ENCODE results near the gene RASA3.

Gene RASA3

DNA sequence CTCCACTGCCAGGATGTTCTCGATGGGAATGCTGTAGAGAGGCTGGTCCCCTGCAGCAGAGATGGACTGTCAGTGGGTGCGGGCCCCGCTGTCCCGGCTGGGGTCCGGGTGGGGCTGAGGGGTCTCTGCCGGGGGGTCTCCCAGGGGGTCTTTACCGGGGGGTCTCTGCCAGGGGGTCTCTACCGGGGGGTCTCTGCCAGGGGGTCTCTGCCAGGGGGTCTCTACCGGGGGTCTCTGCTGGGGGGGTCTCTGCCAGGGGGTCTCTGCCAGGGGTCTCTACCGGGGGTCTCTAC lies 132.9 kb downstream of the RASA3 start:
- TF ChIP-seq, protein P1, sequence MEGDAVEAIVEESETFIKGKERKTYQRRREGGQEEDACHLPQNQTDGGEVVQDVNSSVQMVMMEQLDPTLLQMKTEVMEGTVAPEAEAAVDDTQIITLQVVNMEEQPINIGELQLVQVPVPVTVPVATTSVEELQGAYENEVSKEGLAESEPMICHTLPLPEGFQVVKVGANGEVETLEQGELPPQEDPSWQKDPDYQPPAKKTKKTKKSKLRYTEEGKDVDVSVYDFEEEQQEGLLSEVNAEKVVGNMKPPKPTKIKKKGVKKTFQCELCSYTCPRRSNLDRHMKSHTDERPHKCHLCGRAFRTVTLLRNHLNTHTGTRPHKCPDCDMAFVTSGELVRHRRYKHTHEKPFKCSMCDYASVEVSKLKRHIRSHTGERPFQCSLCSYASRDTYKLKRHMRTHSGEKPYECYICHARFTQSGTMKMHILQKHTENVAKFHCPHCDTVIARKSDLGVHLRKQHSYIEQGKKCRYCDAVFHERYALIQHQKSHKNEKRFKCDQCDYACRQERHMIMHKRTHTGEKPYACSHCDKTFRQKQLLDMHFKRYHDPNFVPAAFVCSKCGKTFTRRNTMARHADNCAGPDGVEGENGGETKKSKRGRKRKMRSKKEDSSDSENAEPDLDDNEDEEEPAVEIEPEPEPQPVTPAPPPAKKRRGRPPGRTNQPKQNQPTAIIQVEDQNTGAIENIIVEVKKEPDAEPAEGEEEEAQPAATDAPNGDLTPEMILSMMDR (IDR thresholded peaks at IDR 0.05; ENCODE audit: low read length, missing control alignments), result no peak
- no peak for DNase-seq (ENCODE audit: low read depth)
- H3K4me3 ChIP-seq (replicated peaks; ENCODE audit: low read depth, low read length), result no peak overlapping the region

DNA sequence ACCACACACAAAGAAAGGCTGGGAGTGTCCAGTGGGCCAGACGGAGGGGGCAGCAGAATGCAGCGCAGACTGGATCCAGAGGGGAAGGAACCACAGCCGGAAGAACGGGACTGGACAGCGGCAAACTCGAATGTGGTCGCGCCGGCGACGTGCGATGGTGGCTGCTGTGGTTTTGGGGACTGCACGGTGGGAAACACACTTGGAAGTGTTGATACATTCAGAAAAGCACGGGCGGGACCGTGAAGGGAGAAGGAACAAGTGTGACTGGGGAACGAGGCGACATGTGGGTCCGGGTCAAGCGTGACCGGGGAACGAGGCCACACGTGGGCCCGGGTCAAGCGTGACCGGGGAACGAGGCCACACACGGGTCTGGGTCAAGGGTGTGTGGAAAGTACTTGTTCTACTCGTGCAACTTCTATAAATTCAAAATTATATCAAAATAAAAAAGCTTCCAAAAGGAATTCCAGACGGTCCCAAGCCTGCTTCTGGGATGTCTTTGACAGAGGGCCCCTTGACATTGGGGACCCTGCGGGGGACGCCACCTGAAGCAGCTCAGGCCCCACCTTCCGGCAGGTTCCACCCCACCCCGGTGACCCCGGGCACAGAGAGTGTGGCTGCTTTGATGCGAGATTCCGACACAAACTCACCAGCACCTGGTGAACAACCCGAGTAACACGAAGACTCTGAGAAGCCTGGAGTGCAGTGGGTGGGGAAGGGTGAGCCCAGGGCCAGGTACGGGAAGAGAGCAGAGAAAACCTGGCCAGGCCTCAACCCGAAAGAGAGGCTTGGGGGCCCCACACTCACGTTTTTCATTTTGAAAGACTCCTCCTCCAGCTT lies 133.4 kb downstream of the RASA3 start:
- TF ChIP-seq, protein P1 (IDR thresholded peaks at IDR 0.05; ENCODE audit: low read length, missing control alignments), result no peak
- H3K4me3 ChIP-seq (replicated peaks; ENCODE audit: low read depth, low read length), result no peak overlapping the region
- no peak for DNase-seq (ENCODE audit: low read depth)

GRCh38 chr13:113997845-113998751 lies 134.3 kb downstream of the RASA3 start:
- peak; percentile 50 for DNase-seq (ENCODE audit: low read depth)
- TF ChIP-seq, protein P1 (IDR thresholded peaks at IDR 0.05; ENCODE audit: low read length, missing control alignments), result no peak
- H3K4me3 ChIP-seq (replicated peaks; ENCODE audit: low read depth, low read length), result no peak overlapping the region

DNA sequence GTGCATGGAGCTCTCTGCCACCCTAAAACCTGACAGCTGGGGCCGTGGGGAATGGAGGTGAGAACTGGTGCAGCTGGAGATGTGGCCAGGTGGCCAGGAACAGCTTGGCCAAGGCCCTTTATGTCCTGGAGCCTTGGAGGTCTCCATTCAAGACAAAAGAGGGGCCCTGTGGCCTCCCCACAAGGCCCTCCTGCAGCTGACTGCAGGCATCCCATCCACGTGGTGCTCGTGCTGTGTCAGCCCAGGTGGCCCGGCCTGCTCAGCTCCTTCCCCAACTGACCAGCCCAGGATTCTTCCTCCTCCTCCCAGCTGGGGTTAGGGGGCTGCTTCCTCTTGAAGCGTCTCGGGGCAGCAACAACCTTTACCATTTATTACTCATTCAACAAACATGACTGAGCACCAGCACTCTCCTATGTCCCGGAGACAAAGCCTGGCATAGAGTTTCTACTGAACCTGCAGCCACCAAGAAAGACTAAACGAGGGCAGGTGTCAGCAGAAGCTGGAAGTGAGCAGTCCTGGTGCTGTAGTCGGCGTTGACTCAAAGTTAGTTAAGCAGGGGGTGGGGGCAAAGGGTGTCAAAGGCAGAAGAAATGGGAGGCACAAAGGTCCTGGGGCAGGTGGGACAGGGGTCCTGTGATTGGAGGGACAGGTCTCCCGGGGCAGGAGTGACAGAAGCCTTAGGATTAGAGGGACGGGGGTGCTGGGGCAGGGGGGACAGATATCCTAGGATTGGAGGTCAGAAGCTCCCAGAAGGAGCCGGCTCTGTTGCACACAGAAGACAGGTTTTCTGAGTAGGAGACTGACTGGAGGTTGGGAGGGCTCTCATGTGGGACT lies 135.3 kb downstream of the RASA3 start:
- TF ChIP-seq, protein P1 (IDR thresholded peaks at IDR 0.05; ENCODE audit: low read length, missing control alignments), result no peak
- H3K4me3 ChIP-seq (replicated peaks; ENCODE audit: low read depth, low read length), result no peak overlapping the region
- no peak for DNase-seq (ENCODE audit: low read depth)

DNA sequence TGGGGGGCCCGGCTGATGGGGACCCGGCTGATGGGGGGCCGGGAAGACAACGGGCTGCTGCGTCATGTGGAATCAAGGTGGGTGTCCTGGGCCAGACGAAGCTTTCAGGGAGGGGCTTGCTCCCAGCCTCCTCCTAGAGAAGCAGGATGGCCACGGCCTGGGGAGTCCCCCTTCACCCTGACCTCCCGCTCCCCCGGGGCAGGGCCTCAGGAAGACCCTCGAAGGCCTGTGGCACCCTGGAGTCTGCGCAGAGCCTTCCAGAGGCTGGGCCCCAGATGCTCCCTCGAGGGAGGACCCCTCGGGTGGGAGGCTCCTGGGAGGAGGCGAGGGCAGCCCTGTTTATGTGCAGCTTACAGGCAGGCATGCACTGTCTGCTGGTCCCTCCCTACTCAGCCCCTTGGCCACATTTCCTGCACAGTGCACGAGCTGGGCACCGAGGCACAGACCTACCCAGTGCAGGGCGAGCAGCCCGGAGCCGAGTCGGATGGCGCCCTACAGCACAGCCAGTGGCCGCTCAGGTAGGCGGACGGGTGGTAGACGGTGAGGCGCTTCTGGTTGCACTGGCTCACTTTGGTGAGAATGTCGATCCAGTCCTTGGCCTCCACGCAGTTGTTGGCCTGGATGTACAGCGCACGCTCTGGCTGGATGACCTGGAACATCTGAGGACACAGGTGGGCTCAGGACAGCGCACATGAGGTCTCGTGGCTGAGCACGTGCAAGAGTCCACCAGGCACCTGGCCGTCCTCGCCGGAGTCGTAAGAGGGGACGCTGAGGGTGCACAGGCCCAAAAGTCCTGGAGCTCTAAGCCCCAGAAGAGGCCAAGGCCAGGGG lies 136.1 kb downstream of the RASA3 start:
- TF ChIP-seq, protein P1 (IDR thresholded peaks at IDR 0.05; ENCODE audit: low read length, missing control alignments), result no peak
- no peak overlapping the region for H3K4me3 ChIP-seq (replicated peaks; ENCODE audit: low read depth, low read length)
- no peak for DNase-seq (ENCODE audit: low read depth)

- DNase-seq (ENCODE audit: low read depth), result no peak
- TF ChIP-seq, protein P1 (IDR thresholded peaks at IDR 0.05; ENCODE audit: low read length, missing control alignments), result no peak
- no peak overlapping the region for H3K4me3 ChIP-seq (replicated peaks; ENCODE audit: low read depth, low read length)
Observed at GRCh38 chr13:113995051-113995601, 137.3 kb downstream of the RASA3 start.
